Lower leg skin (tissue), 3 donors: ENCODE results near the gene TAOK3.
"Not testable (repeated sequence)": the region's sequence is repeated elsewhere in the genome, so short reads cannot be mapped to it uniquely, and the experiment has no call there.

Source experiments
- CTCF ChIP-seq, 3 donors: fragments of 450-650 bp; IDR thresholded peaks; one replicate each; pipeline ENCODE4 v1.5.1; 2016; ENCODE audit warnings: antibody characterized with exemption in 3 of 3, mild to moderate bottlenecking in 3 of 3, moderate library complexity in 2 of 3
- POLR2A ChIP-seq, 2 donors: fragments of 450-650 bp; IDR thresholded peaks; one replicate each; pipeline ENCODE4 v1.6.1; 2016 to 2017; ENCODE audit warnings: antibody characterized with exemption in 2 of 2, mild to moderate bottlenecking in 1 of 2, moderate library complexity in 1 of 2

GRCh38 chr12:118129436-118129835 lies 243.3 kb downstream of the TAOK3 start:
- TF ChIP-seq CTCF, POLR2A (IDR thresholded peaks at IDR 0.05): not testable (repeated sequence)
